SK-N-SH (cell line): Measurements from ENCODE around the gene ANO3. TPM values are rescaled to one million over a fixed set of nuclear protein-coding genes. Genes with fewer than 3 reads are reported as not detected.

ENCODE experiments used
- CTCF ChIA-PET: fragments of 300-600, 350-600 bp; formaldehyde crosslinking; extraction: SDS; loops from one replicate; lab custom pipeline; 2021; lab: Yijun Ruan, JAX
- POLR2A ChIA-PET: fragments of 350-600 bp; sonication (Branson Sonifier 250); formaldehyde crosslinking; extraction: SDS; loops from one replicate; lab custom pipeline; 2020; ENCODE audit warnings: antibody characterized with exemption, inconsistent platforms; lab: Yijun Ruan, JAX
- DNase-seq: peaks from one replicate; pipeline ENCODE4 v3.0.0; 2012
- H2AFZ ChIP-seq: fragments of 200-600 bp; sonication (generic); 2 replicates; pipeline ENCODE4 v1.8.1; 2016; ENCODE audit warnings: antibody characterized with exemption, mild to moderate bottlenecking, low read depth
- H3F3A ChIP-seq: fragments of 200-600 bp; sonication (generic); replicated peaks from 2 replicates; pipeline ENCODE3; 2016; ENCODE audit warnings: antibody characterized with exemption, mild to moderate bottlenecking; ENCODE audit not compliant: insufficient read depth
- H3K27ac ChIP-seq, 2 experiments: fragments of 200-500 bp in 1 of 2; fragments of 200-600 bp in 1 of 2; sonication (Bioruptor generic) in 1 of 2; sonication (generic), shearing (Covaris generic) in 1 of 2; 2 replicates each; pipeline versions ENCODE4 v1.5.1 to v1.6.1; 2014 to 2016; ENCODE audit warnings: low read depth in 2 of 2, inconsistent platforms in 1 of 2, low read length in 1 of 2, mild to moderate bottlenecking in 1 of 2, mixed read lengths in 1 of 2
- H3K27me3 ChIP-seq: fragments of 200-600 bp; sonication (generic), shearing (Covaris generic); 2 replicates; pipeline ENCODE4 v1.6.1; 2016; ENCODE audit warnings: mixed run types; ENCODE audit not compliant: insufficient read depth
- H3K36me3 ChIP-seq, 2 experiments: fragments of 200-500 bp in 1 of 2; fragments of 200-600 bp in 1 of 2; sonication (Bioruptor generic) in 1 of 2; sonication (generic) in 1 of 2; replicated peaks in 1 of 2; 2 replicates each; pipeline versions ENCODE3 to v1.5.1; 2014 to 2016; ENCODE audit warnings: low read length in 1 of 2, mild to moderate bottlenecking in 1 of 2; ENCODE audit not compliant: insufficient read depth in 2 of 2, control insufficient read depth in 1 of 2
- H3K4me1 ChIP-seq, 2 experiments: fragments of 200-500 bp in 1 of 2; fragments of 200-600 bp in 1 of 2; sonication (Bioruptor generic) in 1 of 2; sonication (generic), shearing (Covaris generic) in 1 of 2; 2 replicates each; pipeline versions ENCODE4 v1.5.1 to v1.6.1; 2014 to 2016; ENCODE audit warnings: low read depth in 1 of 2, low read length in 1 of 2, mixed run types in 1 of 2; ENCODE audit not compliant: insufficient read depth in 2 of 2, control insufficient read depth in 1 of 2
- H3K4me2 ChIP-seq: fragments of 200-600 bp; sonication (generic), shearing (Covaris generic); 2 replicates; pipeline ENCODE4 v1.6.1; 2017; ENCODE audit warnings: mixed run types
- H3K4me3 ChIP-seq, 2 experiments: fragments of 200-500 bp in 1 of 2; fragments of 200-600 bp in 1 of 2; sonication (Bioruptor generic) in 1 of 2; sonication (generic), shearing (Covaris generic) in 1 of 2; 2 replicates each; pipeline versions ENCODE4 v1.5.1 to v1.8.1; 2014 to 2016; ENCODE audit warnings: low read depth in 2 of 2, inconsistent platforms in 1 of 2, low read length in 1 of 2, mild to moderate bottlenecking in 1 of 2, mixed read lengths in 1 of 2, moderate library complexity in 1 of 2
- H3K79me2 ChIP-seq: fragments of 200-600 bp; sonication (generic); 2 replicates; pipeline ENCODE4 v1.8.1; 2017; ENCODE audit warnings: mild to moderate bottlenecking; ENCODE audit not compliant: insufficient read depth
- H3K9ac ChIP-seq: fragments of 200-600 bp; sonication (generic); 2 replicates; pipeline ENCODE4 v1.6.1; 2017; ENCODE audit warnings: mixed run types
- H3K9me2 ChIP-seq: fragments of 200-600 bp; sonication (generic); 2 replicates; pipeline ENCODE4 v1.6.1; 2017; ENCODE audit warnings: mixed run types
- H3K9me3 ChIP-seq: fragments of 200-600 bp; sonication (generic); 2 replicates; pipeline ENCODE4 v1.6.1; 2017; ENCODE audit warnings: mixed run types, mild to moderate bottlenecking, moderate library complexity
- H4K20me1 ChIP-seq: fragments of 200-600 bp; sonication (generic); 2 replicates; pipeline ENCODE4 v1.6.1; 2017; ENCODE audit warnings: mild to moderate bottlenecking, mixed run types; ENCODE audit not compliant: insufficient read depth
- CHD2 ChIP-seq: fragments of 150-350 bp; IDR thresholded peaks from 2 replicates; pipeline ENCODE4 v1.6.1; 2018; ENCODE audit warnings: low read length; ENCODE audit not compliant: partially characterized antibody
- ELF1 ChIP-seq: IDR thresholded peaks from 2 replicates; pipeline ENCODE4 v1.4.0; 2012
- EP300 ChIP-seq, 2 experiments: IDR thresholded peaks; 2 replicates each; pipeline versions ENCODE4 v1.4.0 to v1.6.1; 2012; ENCODE audit warnings: borderline replicate concordance in 1 of 2, low read depth in 1 of 2, low read length in 1 of 2
- EZH2phosphoT487 ChIP-seq: fragments of 200-600 bp; sonication (generic); IDR thresholded peaks from 2 replicates; pipeline ENCODE4 v1.6.1; 2017; ENCODE audit warnings: low read depth, mixed run types, mild to moderate bottlenecking, antibody characterized with exemption, moderate library complexity, borderline replicate concordance
- FOSL2 ChIP-seq: IDR thresholded peaks from 2 replicates; pipeline ENCODE4 v1.4.0; 2012; ENCODE audit warnings: low read depth, mild to moderate bottlenecking, moderate library complexity, borderline replicate concordance
- FOXJ3 ChIP-seq: sonication (generic); formaldehyde crosslinking; IDR thresholded peaks from 2 replicates; pipeline ENCODE4 v1.5.1; 2020; ENCODE audit warnings: mild to moderate bottlenecking, missing genetic modification reagents
- FOXM1 ChIP-seq: IDR thresholded peaks from 2 replicates; pipeline ENCODE4 v1.4.0; 2012; ENCODE audit warnings: low read depth, mild to moderate bottlenecking
- JUND ChIP-seq: IDR thresholded peaks from 2 replicates; pipeline ENCODE4 v1.4.0; 2012
- MEF2A ChIP-seq: IDR thresholded peaks from 2 replicates; pipeline ENCODE4 v1.4.0; 2012; ENCODE audit warnings: low read depth, borderline replicate concordance
- MXI1 ChIP-seq: IDR thresholded peaks from 2 replicates; pipeline ENCODE4 v1.6.1; 2012; ENCODE audit warnings: mild to moderate bottlenecking, low read depth, low read length, improper control_type of control experiment
- NFIC ChIP-seq: IDR thresholded peaks from 2 replicates; pipeline ENCODE4 v1.4.0; 2012; ENCODE audit warnings: borderline replicate concordance
- NRF1 ChIP-seq: IDR thresholded peaks from 2 replicates; pipeline ENCODE4 v1.6.1; 2012; ENCODE audit warnings: low read depth, mild to moderate bottlenecking, low read length
- POLR2AphosphoS5 ChIP-seq: IDR thresholded peaks from 2 replicates; pipeline ENCODE4 v1.6.1; 2012; ENCODE audit warnings: low read depth, low read length
- RAD21 ChIP-seq: IDR thresholded peaks from 2 replicates; pipeline ENCODE4 v1.6.1; 2012; ENCODE audit warnings: mild to moderate bottlenecking, low read length
- RFX5 ChIP-seq: IDR thresholded peaks from 2 replicates; pipeline ENCODE4 v1.6.1; 2012; ENCODE audit warnings: mild to moderate bottlenecking, improper control_type of control experiment, low read length
- SIN3A ChIP-seq: IDR thresholded peaks from 2 replicates; pipeline ENCODE4 v1.6.1; 2012; ENCODE audit warnings: low read depth, mild to moderate bottlenecking, low read length, moderate library complexity, borderline replicate concordance
- SMC3 ChIP-seq: IDR thresholded peaks from 2 replicates; pipeline ENCODE4 v1.6.1; 2012; ENCODE audit warnings: low read depth, low read length, improper control_type of control experiment
- TAF1 ChIP-seq: IDR thresholded peaks from 2 replicates; pipeline ENCODE4 v1.6.1; 2012; ENCODE audit warnings: low read depth, mild to moderate bottlenecking, low read length, moderate library complexity, borderline replicate concordance
- YY1 ChIP-seq: IDR thresholded peaks from 2 replicates; pipeline ENCODE4 v1.4.0; 2012; ENCODE audit warnings: low read depth, mild to moderate bottlenecking
- WGBS: methylation state at CpG from one replicate; pipeline ENCODE4 v1.1.6; 2017; ENCODE audit warnings: low lambda C conversion rate; 5-methylcytosine and 5-hydroxymethylcytosine counted together
- polyA plus RNA-seq, 3 experiments: library from polyadenylated mRNA; depleted of rRNA; stranded (reverse); fragments of >200 nt; gene quantifications; 2 replicates each; pipeline ENCODE4 v1.2.3, GENCODE V29; 2012
- TF ChIP-seq, protein P1 (sequence below): IDR thresholded peaks from 2 replicates; pipeline ENCODE4 v1.4.0; 2012; ENCODE audit warnings: low read depth, borderline replicate concordance
- TF ChIP-seq, protein P2 (sequence below): IDR thresholded peaks from 2 replicates; pipeline ENCODE4 v1.4.0; 2012; ENCODE audit warnings: low read depth, borderline replicate concordance
- TF ChIP-seq, protein P3 (sequence below): IDR thresholded peaks from 2 replicates; pipeline ENCODE4 v1.6.1; 2012; ENCODE audit warnings: mild to moderate bottlenecking, low read depth, low read length, moderate library complexity
- TF ChIP-seq, protein P4 (sequence below): IDR thresholded peaks from 2 replicates; pipeline ENCODE4; 2012
- TF ChIP-seq, protein P5 (sequence below): fragments of 200-600 bp; sonication (generic); IDR thresholded peaks from 2 replicates; pipeline ENCODE4 v1.6.1; 2017; ENCODE audit warnings: antibody characterized with exemption, mild to moderate bottlenecking, moderate library complexity

ANO3 gene
- polyA plus RNA-seq, 1 of the 3 experiments (the other 2 are of a cell fraction), result 0.13 TPM

DNA sequence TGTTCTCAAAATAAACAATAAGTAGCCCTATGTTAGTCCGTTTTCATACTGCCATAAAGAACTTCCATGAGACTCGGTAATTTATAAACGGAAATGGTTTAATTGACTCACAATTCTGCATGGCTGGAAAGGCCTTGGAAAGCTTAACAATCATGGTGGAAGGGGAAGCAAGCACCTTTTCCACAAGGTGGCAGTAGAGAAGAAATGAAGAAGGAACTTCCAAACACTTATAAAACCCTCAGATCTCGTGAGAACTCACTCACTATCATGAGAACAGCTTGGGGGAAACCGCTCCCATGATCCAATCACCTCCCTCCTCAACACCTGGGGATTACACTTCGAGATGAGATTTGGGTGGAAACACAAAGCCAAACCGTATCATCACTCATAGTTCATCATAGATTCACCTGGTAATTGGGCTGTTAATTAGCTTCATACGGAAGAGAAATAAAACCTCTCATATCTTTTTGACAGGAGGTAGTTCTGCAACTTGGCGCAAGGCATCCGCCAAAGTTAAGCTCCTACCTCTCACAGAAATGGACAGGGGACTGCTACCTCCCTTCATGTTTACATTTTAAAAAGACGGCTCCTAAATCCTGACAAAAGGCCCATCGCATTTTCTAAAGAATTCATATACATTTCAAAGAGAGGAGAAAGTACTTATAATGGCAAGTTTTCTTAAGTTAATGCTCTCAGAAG, 191.1 kb downstream of the ANO3 start:
- no peaks in the 10 kb centered on the region for H3F3A ChIP-seq
- DNase-seq, result no peak
- H3K4me1 ChIP-seq, result no peaks in the 10 kb centered on the region; a peak in 1 of 4 replicates
- ChIA-PET CTCF (interaction anchor here (0.9 to 1.4 kb wide), 2 partner anchors 28 to 54 kb away, joined by 3 to 5 read pairs; no protein-coding TSS in a partner anchor), POLR2A (no interaction called here)
- no peak overlapping the region for H2AFZ ChIP-seq
- H4K20me1 ChIP-seq, result no peaks in the 10 kb centered on the region
- no peaks in the 10 kb centered on the region for H3K9me3 ChIP-seq
- no peak overlapping the region for H3K27ac ChIP-seq
- H3K36me3 ChIP-seq, result no peaks in the 10 kb centered on the region
- no peak overlapping the region for H3K4me2 ChIP-seq
- no peak overlapping the region for H3K9ac ChIP-seq
- no peaks in the 10 kb centered on the region for H3K9me2 ChIP-seq
- H3K27me3 ChIP-seq, result no peaks in the 10 kb centered on the region
- H3K79me2 ChIP-seq, result no peaks in the 10 kb centered on the region
- WGBS, result 79% methylated on average over 12 of the region's 12 CpGs
- no peak overlapping the region for H3K4me3 ChIP-seq
- no peak for TF ChIP-seq SIN3A
- TF ChIP-seq, protein P1, sequence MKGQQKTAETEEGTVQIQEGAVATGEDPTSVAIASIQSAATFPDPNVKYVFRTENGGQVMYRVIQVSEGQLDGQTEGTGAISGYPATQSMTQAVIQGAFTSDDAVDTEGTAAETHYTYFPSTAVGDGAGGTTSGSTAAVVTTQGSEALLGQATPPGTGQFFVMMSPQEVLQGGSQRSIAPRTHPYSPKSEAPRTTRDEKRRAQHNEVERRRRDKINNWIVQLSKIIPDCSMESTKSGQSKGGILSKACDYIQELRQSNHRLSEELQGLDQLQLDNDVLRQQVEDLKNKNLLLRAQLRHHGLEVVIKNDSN, result no peak
- no peak for TF ChIP-seq JUND
- no peak for TF ChIP-seq FOSL2
- TF ChIP-seq, protein P2, sequence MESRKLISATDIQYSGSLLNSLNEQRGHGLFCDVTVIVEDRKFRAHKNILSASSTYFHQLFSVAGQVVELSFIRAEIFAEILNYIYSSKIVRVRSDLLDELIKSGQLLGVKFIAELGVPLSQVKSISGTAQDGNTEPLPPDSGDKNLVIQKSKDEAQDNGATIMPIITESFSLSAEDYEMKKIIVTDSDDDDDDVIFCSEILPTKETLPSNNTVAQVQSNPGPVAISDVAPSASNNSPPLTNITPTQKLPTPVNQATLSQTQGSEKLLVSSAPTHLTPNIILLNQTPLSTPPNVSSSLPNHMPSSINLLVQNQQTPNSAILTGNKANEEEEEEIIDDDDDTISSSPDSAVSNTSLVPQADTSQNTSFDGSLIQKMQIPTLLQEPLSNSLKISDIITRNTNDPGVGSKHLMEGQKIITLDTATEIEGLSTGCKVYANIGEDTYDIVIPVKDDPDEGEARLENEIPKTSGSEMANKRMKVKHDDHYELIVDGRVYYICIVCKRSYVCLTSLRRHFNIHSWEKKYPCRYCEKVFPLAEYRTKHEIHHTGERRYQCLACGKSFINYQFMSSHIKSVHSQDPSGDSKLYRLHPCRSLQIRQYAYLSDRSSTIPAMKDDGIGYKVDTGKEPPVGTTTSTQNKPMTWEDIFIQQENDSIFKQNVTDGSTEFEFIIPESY, result no peak
- TF ChIP-seq RAD21, result 0 out of 2 replicates have a peak, but pooled peaks have one; percentile 17
- TF ChIP-seq YY1, result no peak
- no peak for TF ChIP-seq TAF1
- TF ChIP-seq, protein P3, sequence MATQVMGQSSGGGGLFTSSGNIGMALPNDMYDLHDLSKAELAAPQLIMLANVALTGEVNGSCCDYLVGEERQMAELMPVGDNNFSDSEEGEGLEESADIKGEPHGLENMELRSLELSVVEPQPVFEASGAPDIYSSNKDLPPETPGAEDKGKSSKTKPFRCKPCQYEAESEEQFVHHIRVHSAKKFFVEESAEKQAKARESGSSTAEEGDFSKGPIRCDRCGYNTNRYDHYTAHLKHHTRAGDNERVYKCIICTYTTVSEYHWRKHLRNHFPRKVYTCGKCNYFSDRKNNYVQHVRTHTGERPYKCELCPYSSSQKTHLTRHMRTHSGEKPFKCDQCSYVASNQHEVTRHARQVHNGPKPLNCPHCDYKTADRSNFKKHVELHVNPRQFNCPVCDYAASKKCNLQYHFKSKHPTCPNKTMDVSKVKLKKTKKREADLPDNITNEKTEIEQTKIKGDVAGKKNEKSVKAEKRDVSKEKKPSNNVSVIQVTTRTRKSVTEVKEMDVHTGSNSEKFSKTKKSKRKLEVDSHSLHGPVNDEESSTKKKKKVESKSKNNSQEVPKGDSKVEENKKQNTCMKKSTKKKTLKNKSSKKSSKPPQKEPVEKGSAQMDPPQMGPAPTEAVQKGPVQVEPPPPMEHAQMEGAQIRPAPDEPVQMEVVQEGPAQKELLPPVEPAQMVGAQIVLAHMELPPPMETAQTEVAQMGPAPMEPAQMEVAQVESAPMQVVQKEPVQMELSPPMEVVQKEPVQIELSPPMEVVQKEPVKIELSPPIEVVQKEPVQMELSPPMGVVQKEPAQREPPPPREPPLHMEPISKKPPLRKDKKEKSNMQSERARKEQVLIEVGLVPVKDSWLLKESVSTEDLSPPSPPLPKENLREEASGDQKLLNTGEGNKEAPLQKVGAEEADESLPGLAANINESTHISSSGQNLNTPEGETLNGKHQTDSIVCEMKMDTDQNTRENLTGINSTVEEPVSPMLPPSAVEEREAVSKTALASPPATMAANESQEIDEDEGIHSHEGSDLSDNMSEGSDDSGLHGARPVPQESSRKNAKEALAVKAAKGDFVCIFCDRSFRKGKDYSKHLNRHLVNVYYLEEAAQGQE, result no peak
- TF ChIP-seq FOXM1, result no peak
- TF ChIP-seq, protein P4, sequence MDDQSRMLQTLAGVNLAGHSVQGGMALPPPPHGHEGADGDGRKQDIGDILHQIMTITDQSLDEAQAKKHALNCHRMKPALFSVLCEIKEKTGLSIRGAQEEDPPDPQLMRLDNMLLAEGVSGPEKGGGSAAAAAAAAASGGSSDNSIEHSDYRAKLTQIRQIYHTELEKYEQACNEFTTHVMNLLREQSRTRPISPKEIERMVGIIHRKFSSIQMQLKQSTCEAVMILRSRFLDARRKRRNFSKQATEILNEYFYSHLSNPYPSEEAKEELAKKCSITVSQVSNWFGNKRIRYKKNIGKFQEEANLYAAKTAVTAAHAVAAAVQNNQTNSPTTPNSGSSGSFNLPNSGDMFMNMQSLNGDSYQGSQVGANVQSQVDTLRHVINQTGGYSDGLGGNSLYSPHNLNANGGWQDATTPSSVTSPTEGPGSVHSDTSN, result no peak
- TF ChIP-seq MEF2A, result no peak
- no peak for TF ChIP-seq NFIC
- TF ChIP-seq CHD2, result no peak
- no peak for TF ChIP-seq MXI1
- TF ChIP-seq ELF1, result no peak
- TF ChIP-seq SMC3, result 0 out of 2 replicates have a peak, but pooled peaks have one; percentile 5
- TF ChIP-seq EP300 (IDR thresholded peaks at IDR 0.05; ENCODE audit: borderline replicate concordance in 1 of 2, low read depth in 1 of 2, low read length in 1 of 2), result no peak
- TF ChIP-seq, protein P5, sequence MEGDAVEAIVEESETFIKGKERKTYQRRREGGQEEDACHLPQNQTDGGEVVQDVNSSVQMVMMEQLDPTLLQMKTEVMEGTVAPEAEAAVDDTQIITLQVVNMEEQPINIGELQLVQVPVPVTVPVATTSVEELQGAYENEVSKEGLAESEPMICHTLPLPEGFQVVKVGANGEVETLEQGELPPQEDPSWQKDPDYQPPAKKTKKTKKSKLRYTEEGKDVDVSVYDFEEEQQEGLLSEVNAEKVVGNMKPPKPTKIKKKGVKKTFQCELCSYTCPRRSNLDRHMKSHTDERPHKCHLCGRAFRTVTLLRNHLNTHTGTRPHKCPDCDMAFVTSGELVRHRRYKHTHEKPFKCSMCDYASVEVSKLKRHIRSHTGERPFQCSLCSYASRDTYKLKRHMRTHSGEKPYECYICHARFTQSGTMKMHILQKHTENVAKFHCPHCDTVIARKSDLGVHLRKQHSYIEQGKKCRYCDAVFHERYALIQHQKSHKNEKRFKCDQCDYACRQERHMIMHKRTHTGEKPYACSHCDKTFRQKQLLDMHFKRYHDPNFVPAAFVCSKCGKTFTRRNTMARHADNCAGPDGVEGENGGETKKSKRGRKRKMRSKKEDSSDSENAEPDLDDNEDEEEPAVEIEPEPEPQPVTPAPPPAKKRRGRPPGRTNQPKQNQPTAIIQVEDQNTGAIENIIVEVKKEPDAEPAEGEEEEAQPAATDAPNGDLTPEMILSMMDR, result peak; percentile 50
- no peak for TF ChIP-seq NRF1
- TF ChIP-seq POLR2AphosphoS5, result no peak
- no peak for TF ChIP-seq FOXJ3 (CRISPR knock-in tag)
- TF ChIP-seq EZH2phosphoT487, result no peak
- TF ChIP-seq RFX5, result no peak
